GM18505 (cell line): ENCODE measurements around the gene PIP5KL1.
A peak's percentile ranks its signal among the peaks of the same experiment; 100 is the strongest.

Experiments used
- ATAC-seq: cut with Tn5 transposase; IDR thresholded peaks from one replicate; pipeline ENCODE4 v1.9.1; 2021; ENCODE audit not compliant: unreplicated experiment
- POLR2A ChIP-seq: IDR thresholded peaks from 4 replicates; pipeline ENCODE4 v1.6.1; 2011; ENCODE audit warnings: borderline replicate concordance; ENCODE audit not compliant: insufficient read depth, insufficient read length; ENCODE audit errors: extremely low read depth

Gene PIP5KL1

DNA sequence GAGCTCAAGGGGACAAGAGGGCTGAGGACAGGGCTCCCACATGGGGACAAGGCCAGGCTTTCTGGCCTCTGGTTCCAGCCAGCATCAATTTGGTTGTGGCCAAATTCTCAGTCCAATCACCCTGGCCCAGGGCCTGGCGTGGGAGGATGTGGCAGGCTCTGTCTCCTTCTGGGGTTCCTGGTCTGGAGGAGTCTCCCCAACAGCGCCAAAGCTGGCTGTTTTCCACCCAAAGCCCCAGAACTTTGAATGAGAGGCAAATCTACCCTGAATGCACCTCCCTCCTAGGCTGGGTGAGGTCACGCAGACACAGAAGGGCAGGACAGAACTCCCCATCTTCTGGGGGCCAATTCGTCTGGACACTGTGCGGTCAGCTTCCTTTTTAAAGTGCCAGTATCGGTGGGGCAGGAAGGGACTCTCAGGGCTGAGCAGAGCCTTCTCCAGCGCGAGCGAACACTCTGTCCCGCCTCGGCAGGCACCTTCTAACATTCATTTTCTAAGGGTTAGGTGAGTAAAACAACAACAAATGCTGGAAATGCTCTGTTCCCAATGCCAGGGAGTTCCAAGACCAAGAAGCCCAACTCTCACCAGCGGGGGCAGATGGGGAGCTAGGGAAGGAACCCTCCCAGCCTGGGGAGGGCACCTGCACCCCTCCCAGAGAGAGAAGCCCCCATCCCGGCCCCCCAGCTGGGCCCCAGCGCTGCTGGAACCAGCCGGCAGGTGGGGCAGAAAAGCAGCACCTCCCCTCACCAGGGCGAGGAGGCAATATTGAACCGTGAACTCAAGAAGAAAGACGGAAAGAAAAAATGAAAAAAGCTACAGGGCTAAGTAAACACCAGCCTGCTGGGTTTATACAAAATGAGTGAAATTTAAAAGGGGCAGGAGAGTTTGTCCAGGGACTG is 10.7 kb upstream of the PIP5KL1 start:
- ATAC-seq = no peak
- no peak for TF ChIP-seq POLR2A

DNA sequence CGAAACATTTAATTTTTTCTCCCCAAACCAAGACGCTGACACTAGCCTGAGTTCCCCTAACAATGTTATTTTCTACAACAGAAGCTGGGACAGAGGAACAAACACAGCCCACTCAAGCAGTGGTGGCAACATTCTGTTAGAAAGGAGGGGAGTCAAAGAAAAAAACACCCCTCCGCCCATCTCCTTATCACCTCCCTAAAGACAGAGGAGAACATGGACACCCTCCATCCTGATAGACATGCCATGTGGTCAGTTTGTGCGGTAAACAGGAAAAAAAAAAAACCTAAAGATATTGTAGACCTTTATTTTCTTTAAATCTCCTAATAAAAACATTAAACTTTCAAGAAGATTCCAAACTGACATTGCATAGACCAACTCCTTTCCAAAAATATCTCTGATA is 10.0 kb upstream of the PIP5KL1 start:
- no peak for ATAC-seq
- TF ChIP-seq POLR2A = no peak

- no peak for ATAC-seq
- no peak for TF ChIP-seq POLR2A
Measured at GRCh38 chr9:127938298-127938690, 7.7 kb upstream of the PIP5KL1 start.

GRCh38 chr9:127937388-127938297 is 7.1 kb upstream of the PIP5KL1 start, which contains the start of gene DPM2:
DPM2 (minus strand) TSS chr9:127937854; CDS start chr9:127937820, 34 bp downstream.
- peak; percentile 86 for ATAC-seq
- TF ChIP-seq POLR2A = peak; percentile 84

GRCh38 chr9:127937056-127937387 is 6.4 kb upstream of the PIP5KL1 start:
- TF ChIP-seq POLR2A = no peak
- no peak for ATAC-seq

DNA sequence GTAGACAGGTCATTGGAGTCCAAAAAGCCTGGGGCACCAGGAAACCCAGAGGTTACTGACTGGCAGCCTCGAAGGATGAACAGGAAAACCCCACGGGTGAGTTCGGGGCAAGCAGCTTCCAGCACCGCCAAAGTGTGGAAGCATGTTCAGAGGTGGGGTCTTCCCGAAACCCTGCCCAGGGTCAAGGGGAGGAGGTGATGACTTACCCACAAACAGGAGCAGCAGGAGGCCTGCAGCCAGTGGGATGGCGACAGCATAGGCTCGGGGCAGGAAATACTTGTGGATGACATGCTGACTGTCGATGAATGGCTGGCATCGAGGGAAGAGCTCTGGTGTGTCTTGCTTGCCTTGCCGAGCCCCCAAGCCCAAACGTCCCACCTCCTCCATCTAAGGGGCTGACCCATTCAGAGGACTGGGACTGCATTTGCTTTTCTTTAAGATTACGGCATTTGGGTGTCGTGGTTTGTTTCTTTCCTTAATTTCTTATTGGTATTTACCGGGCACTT is 5.8 kb upstream of the PIP5KL1 start:
- no peak for TF ChIP-seq POLR2A
- ATAC-seq = no peak

- TF ChIP-seq POLR2A = no peak
- no peak for ATAC-seq
Measured at GRCh38 chr9:127935765-127936221, 5.2 kb upstream of the PIP5KL1 start.

GRCh38 chr9:127934986-127935385 is 4.4 kb upstream of the PIP5KL1 start:
- TF ChIP-seq POLR2A = no peak
- no peak for ATAC-seq

- no peak for ATAC-seq
- TF ChIP-seq POLR2A = no peak
Measured at GRCh38 chr9:127934248-127934647, 3.7 kb upstream of the PIP5KL1 start.

DNA sequence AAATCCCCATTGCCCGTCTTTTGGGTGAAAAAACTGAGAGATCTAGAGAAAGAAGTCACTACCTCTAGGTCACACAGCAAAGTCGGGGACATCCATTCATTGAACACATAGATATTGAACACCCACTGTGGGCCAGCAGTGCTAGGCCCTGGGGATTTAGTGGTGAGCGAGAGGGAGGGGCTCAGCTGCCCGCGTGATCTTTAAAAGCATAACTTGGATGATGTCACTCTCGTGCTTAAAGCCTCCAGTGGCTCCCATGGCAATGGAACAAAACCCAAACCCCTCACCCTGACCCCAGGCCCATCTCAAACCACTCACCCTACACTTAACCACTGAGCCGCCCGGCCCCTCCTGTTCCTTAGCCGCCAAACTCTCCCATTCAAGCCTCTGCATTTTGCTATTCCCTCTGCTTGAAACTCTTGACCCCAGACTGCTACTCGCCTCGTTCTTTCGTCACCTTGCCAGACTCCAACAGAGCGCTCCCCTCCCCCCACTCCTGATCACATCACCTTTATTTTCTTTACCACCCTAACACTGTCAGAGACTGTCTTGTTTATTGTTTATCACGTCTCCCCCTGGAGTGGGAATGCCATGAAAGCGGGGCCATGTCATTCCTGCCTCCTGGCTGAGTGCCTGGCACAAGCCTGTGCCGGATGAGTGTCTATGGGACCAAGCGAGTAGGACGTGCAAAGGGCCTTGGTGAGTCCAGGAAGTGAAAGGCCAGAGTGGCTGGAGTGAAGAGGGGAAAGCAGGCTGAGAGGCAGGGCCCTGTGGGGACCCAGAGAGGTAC is 710 bp upstream of the PIP5KL1 start:
- peak; percentile 17 for ATAC-seq
- TF ChIP-seq POLR2A = no peak

DNA sequence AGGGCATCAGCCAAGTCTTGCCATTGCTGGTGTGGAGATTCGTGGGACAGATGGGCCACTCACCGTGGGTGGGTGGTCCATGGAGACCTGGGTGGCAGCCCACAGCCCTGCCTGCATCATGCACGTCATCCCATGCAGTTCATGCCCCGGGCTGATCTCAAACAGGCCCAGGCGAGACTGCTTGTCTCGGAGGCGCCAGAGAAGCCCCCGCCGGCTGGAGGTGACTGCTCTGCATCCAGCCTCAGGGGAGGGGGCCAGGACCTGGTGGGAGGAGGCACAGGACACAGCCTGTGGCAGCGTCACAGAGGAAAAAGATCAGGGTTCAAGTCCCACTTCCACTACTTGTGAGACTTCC is 975 bp downstream of the PIP5KL1 start:
- no peak for ATAC-seq
- TF ChIP-seq POLR2A = no peak

DNA sequence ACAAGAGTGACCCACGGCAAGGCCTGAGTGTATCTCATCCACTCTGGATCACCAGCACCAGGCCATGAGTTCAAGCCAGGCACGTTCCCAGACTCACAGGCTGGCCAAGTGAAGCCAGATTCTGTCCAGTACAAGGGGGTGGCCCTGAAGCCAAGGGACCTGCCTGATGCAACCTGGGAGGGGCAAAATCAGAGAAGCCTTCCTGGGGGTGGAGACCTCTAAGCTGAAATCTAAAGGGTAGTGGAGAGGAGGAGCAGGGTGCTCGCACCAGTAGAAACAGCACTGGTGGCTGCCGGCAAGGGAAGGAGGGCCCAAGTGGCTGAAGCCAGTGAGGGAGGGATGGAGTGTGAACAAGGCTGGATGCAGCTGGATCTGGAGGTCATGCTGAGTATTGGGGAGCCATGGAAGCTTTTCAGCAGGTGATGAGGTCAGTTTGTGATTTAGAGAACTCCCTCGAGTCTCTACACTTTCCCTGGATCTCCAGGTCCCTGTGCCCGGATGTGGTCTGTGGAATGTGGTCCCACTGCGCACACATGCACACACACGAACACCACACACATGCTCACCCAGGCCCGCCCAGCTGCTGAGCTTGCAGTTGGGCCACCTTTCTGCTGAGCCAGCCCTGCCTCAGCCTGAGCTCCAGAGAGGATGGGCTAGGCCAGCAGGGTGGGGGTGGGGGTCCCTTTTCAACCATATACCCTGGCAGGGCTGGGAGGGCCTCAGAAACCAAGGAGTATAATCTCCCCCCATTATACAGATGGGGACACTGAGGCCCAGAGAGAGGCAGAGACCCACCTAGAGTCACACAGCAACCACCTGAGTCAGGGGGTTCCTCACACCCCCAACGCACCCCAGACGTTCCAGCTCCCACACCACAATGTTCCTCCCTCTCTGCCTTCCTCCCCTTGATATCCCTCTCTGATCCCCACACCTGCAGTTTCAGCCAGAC is 1.6 kb downstream of the PIP5KL1 start:
- no peak for TF ChIP-seq POLR2A
- ATAC-seq = no peak

GRCh38 chr9:127927988-127928675 is 2.4 kb downstream of the PIP5KL1 start:
- no peak for ATAC-seq
- no peak for TF ChIP-seq POLR2A
